Spleen (tissue), 11 donors: ENCODE measurements around the gene IL6R. TPM values are rescaled to one million over a fixed set of nuclear protein-coding genes. Genes with fewer than 3 reads are reported as not detected.

Experiments
- DNase-seq: peaks from one replicate; pipeline ENCODE4 v3.0.0-alpha.2; 2020
- H3K27ac ChIP-seq, 8 donors: fragments of 200-600 bp; sonication (generic) in 7 of 8; 1 replicate in 4 of 8; 2 replicates in 4 of 8; pipeline versions ENCODE4 v1.5.0 to v1.8.0; 2016 to 2021; ENCODE audit warnings: inconsistent platforms in 4 of 8, mild to moderate bottlenecking in 4 of 8, moderate library complexity in 1 of 8
- H3K27me3 ChIP-seq, 7 donors: fragments of 200-600 bp; sonication (generic) in 6 of 7; replicated peaks in 1 of 7; 1 replicate in 4 of 7; 2 replicates in 3 of 7; pipeline versions ENCODE4 v1.5.0 to v1.8.0; 2016 to 2021; ENCODE audit warnings: inconsistent platforms in 3 of 7, mild to moderate bottlenecking in 1 of 7
- H3K36me3 ChIP-seq, 6 donors: fragments of 200-600 bp; sonication (generic) in 5 of 6; 1 replicate in 4 of 6; 2 replicates in 2 of 6; pipeline versions ENCODE4 v1.5.0 to v1.8.0; 2016 to 2021; ENCODE audit warnings: inconsistent platforms in 2 of 6
- H3K4me1 ChIP-seq, 6 donors: fragments of 200-600 bp; sonication (generic) in 5 of 6; 1 replicate in 3 of 6; 2 replicates in 3 of 6; pipeline versions ENCODE4 v1.5.0 to v1.8.0; 2016 to 2021; ENCODE audit warnings: inconsistent platforms in 3 of 6
- H3K4me3 ChIP-seq, 8 donors: fragments of 200-600 bp; sonication (generic) in 7 of 8; 1 replicate in 4 of 8; 2 replicates in 4 of 8; pipeline versions ENCODE4 v1.5.0 to v1.8.0; 2016 to 2021; ENCODE audit warnings: inconsistent platforms in 4 of 8, mild to moderate bottlenecking in 4 of 8, moderate library complexity in 2 of 8
- H3K9me3 ChIP-seq, 8 donors: fragments of 200-600 bp; sonication (generic) in 7 of 8; 1 replicate in 4 of 8; 2 replicates in 4 of 8; pipeline versions ENCODE4 v1.5.0 to v1.8.0; 2016 to 2021; ENCODE audit warnings: inconsistent platforms in 4 of 8
- CTCF ChIP-seq, 11 experiments: fragments of 200-600 bp in 7 of 11; fragments of 450-650 bp in 4 of 11; sonication (generic) in 4 of 11; IDR thresholded peaks in 8 of 11; conservative IDR thresholded peaks in 3 of 11; 1 replicate in 7 of 11; 2 replicates in 4 of 11; pipeline versions ENCODE4 v1.4.0 to v1.8.0; 2016 to 2021; ENCODE audit warnings: antibody characterized with exemption in 11 of 11, inconsistent platforms in 4 of 11, mild to moderate bottlenecking in 1 of 11
- POLR2A ChIP-seq, 3 donors: fragments of 450-650 bp; IDR thresholded peaks; one replicate each; pipeline ENCODE4 v1.5.1; 2017; ENCODE audit warnings: antibody characterized with exemption in 3 of 3, mild to moderate bottlenecking in 1 of 3
- POLR2AphosphoS5 ChIP-seq, 3 donors: sonication (generic); formaldehyde crosslinking; IDR thresholded peaks; one replicate each; pipeline ENCODE4 v1.5.1; 2017; ENCODE audit warnings: antibody characterized with exemption in 3 of 3
- WGBS, 5 donors: extraction: QIAGEN DNeasy Blood & Tissue Kit in 3 of 5; methylation state at CpG; one replicate each; pipeline versions ENCODE4 v1.1.5 to v1.1.7; 2013 to 2018; 5-methylcytosine and 5-hydroxymethylcytosine counted together
- intact Hi-C: fragments of 100-400 bp; cut with DNase I; formaldehyde crosslinking; loops from one replicate; pipeline ENCODE4 v1.15.0; 2023; ENCODE audit warnings: low total_unique reads
- polyA plus RNA-seq, 3 donors: library from polyadenylated mRNA; stranded (reverse); fragments of 200-250 nt; gene quantifications; one replicate each; pipeline ENCODE4 v1.2.1, GENCODE V29; 2013
- total RNA-seq, 7 donors: library from RNA; depleted of rRNA in 3 of 7; stranded (reverse); fragments of >200 nt in 3 of 7; fragmentation: NEBNext Ultra II Directional in 4 of 7; extraction: Animal tissue kit (Norgen Biotek cat#: 25700) in 4 of 7; gene quantifications; one replicate each; pipeline versions ENCODE4 v1.1.0 to v1.2.1, GENCODE V29; 2016 to 2021
- donor health status: healthy with polysubstance abuse.
- donor health status: DM: no; HTN: no; CAD: no; lungs with moderate emphysema.
- donor health status: DM: no; HTN: no; CAD: no.
- donor health status: Bipolar disorder and iron deficiency.
- donor health status: healthy.
- donor health status: DM: no; HTN: no; CAD: no.
- donor health status: DM: yes; HTN: yes; CAD: no.

The IL6R gene
- total and polyA plus RNA-seq, 10 donors = 2.8 to 74.5 (median 47.8) TPM

DNA sequence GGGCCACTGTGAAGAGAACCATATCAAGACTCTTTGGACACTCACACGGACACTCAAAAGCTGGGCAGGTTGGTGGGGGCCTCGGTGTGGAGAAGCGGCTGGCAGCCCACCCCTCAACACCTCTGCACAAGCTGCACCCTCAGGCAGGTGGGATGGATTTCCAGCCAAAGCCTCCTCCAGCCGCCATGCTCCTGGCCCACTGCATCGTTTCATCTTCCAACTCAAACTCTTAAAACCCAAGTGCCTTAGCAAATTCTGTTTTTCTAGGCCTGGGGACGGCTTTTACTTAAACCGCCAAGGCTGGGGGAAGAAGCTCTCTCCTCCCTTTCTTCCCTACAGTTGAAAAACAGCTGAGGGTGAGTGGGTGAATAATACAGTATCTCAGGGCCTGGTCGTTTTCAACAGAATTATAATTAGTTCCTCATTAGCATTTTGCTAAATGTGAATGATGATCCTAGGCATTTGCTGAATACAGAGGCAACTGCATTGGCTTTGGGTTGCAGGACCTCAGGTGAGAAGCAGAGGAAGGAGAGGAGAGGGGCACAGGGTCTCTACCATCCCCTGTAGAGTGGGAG is 60.6 kb downstream of the IL6R start:
- no peaks in the 10 kb centered on the region for H3K9me3 ChIP-seq
- H3K36me3 ChIP-seq = peaks cover 0 to 71% (median 6%) of the 10 kb centered on the region in 6 donors
- peak overlapping the region in 5 of 8 donors; percentile 14 to 84 (median 67) for H3K27ac ChIP-seq
- intact Hi-C loops = no loop called here
- H3K27me3 ChIP-seq = no peaks in the 10 kb centered on the region
- peaks cover 5 to 61% (median 25%) of the 10 kb centered on the region in 6 donors for H3K4me1 ChIP-seq
- 76 to 82% (median 79%) methylated on average over 8 of the region's 8 CpGs for WGBS, 5 donors
- no peak for TF ChIP-seq POLR2AphosphoS5 (IDR thresholded peaks at IDR 0.05)
- no peak for TF ChIP-seq CTCF (IDR thresholded peaks at IDR 0.05 in 8 of 11, conservative IDR thresholded peaks at IDR 0.05 in 3 of 11)
- no peak for TF ChIP-seq POLR2A (IDR thresholded peaks at IDR 0.05)
- peak; percentile 64 for DNase-seq
- H3K4me3 ChIP-seq = no peak overlapping the region

DNA sequence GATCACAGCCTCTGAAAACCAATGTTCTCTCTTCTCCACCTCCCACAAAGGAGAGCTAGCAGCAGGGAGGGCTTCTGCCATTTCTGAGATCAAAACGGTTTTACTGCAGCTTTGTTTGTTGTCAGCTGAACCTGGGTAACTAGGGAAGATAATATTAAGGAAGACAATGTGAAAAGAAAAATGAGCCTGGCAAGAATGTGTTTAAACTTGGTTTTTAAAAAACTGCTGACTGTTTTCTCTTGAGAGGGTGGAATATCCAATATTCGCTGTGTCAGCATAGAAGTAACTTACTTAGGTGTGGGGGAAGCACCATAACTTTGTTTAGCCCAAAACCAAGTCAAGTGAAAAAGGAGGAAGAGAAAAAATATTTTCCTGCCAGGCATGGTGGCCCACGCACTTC is 61.1 kb downstream of the IL6R start:
- H3K27ac ChIP-seq = peak overlapping the region in 7 of 8 donors; percentile 12 to 84 (median 44)
- no peak overlapping the region for H3K4me3 ChIP-seq
- 52 to 60% (median 56%) methylated on average over 3 of the region's 3 CpGs for WGBS, 5 donors
- H3K27me3 ChIP-seq = no peaks in the 10 kb centered on the region
- TF ChIP-seq POLR2AphosphoS5 (IDR thresholded peaks at IDR 0.05) = no peak
- TF ChIP-seq POLR2A (IDR thresholded peaks at IDR 0.05) = no peak
- TF ChIP-seq CTCF (IDR thresholded peaks at IDR 0.05 in 8 of 11, conservative IDR thresholded peaks at IDR 0.05 in 3 of 11) = no peak
- peak; percentile 6 for DNase-seq
- H3K36me3 ChIP-seq = peaks cover 0 to 66% (median 6%) of the 10 kb centered on the region in 6 donors
- H3K9me3 ChIP-seq = no peaks in the 10 kb centered on the region
- intact Hi-C loops = no loop called here
- peaks cover 5 to 64% (median 25%) of the 10 kb centered on the region in 6 donors for H3K4me1 ChIP-seq

DNA sequence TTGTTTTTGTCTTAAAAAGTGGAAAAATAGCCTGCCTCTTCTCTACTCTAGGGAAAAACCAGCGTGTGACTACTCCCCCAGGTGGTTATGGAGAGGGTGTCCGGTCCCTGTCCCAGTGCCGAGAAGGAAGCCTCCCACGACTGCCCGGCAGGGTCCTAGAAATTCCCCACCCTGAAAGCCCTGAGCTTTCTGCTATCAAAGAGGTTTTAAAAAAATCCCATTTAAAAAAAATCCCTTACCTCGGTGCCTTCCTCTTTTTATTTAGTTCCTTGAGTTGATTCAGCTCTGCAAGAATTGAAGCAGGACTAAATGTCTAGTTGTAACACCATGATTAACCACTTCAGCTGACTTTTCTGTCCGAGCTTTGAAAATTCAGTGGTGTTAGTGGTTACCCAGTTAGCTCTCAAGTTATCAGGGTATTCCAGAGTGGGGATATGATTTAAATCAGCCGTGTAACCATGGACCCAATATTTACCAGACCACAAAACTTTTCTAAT is 61.8 kb downstream of the IL6R start:
- Histone ChIP-seq H3K27ac (peak overlapping the region in 6 of 8 donors; percentile 12 to 84 (median 56)), H3K36me3 (peaks cover 0 to 59% (median 6%) of the 10 kb centered on the region in 6 donors), H3K9me3 (no peaks in the 10 kb centered on the region), H3K4me3 (no peak overlapping the region), H3K27me3 (no peaks in the 10 kb centered on the region), H3K4me1 (peaks cover 5 to 61% (median 25%) of the 10 kb centered on the region in 6 donors)
- intact Hi-C loops = no loop called here
- TF ChIP-seq POLR2AphosphoS5 (IDR thresholded peaks at IDR 0.05) = no peak
- peak in 1 of 11 experiments; percentile 18 for TF ChIP-seq CTCF (IDR thresholded peaks at IDR 0.05 in 8 of 11, conservative IDR thresholded peaks at IDR 0.05 in 3 of 11)
- no peak for TF ChIP-seq POLR2A (IDR thresholded peaks at IDR 0.05)
- peak; percentile 29 for DNase-seq
- WGBS, 5 donors = 22 to 38% (median 29%) methylated on average over 8 of the region's 8 CpGs

DNA sequence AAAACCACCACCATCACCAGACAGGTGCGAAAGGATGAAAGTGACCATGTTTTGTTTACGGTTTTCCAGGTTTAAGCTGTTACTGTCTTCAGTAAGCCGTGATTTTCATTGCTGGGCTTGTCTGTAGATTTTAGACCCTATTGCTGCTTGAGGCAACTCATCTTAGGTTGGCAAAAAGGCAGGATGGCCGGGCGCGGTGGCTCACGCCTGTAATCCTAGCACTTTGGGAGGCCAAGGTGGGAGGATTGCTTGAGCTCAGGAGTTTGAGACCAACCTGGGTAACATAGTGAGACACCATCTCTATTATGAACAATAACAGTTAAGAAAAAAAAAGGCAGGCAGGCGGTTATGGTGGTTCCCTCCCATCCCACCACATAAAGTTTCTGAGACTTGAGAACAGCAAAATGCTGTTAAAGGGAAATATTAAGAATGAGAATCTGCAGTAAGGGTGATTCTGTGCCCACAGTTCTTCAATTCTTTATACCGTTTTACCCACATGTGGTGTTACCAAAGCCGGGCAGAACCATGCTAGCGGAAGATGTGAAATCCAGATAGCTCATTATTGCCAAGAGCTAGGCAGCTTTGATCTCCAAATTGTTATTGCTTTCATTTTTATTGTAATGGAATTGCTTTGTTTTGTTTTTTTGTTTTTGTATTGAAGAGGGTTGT is 62.4 kb downstream of the IL6R start:
- peaks cover 5 to 55% (median 24%) of the 10 kb centered on the region in 6 donors for H3K4me1 ChIP-seq
- no peaks in the 10 kb centered on the region for H3K9me3 ChIP-seq
- TF ChIP-seq POLR2A (IDR thresholded peaks at IDR 0.05) (no peak), CTCF (IDR thresholded peaks at IDR 0.05 in 8 of 11, conservative IDR thresholded peaks at IDR 0.05 in 3 of 11) (no peak), POLR2AphosphoS5 (IDR thresholded peaks at IDR 0.05) (no peak)
- DNase-seq = peak; percentile 19
- H3K36me3 ChIP-seq = peaks cover 0 to 53% (median 6%) of the 10 kb centered on the region in 6 donors
- no peaks in the 10 kb centered on the region for H3K27me3 ChIP-seq
- 83 to 86% (median 85%) methylated on average over 11 of the region's 11 CpGs for WGBS, 5 donors
- intact Hi-C loops = no loop called here
- H3K4me3 ChIP-seq = no peak overlapping the region
- peak overlapping the region in 5 of 8 donors; percentile 3 to 84 (median 67) for H3K27ac ChIP-seq
